ENCODE data around the gene CHRNG. TPM values are rescaled to one million over a fixed set of nuclear protein-coding genes. Genes with fewer than 3 reads are reported as not detected.

Gene CHRNG
- polyA plus RNA-seq, 1 donor from 2014 or later = not detected

- Histone ChIP-seq H3K9ac (ENCODE audit: low read length) (no peak overlapping the region), H3K4me2 (ENCODE audit: low read length) (no peak overlapping the region), H3K9me2 (ENCODE audit: insufficient read depth, low read length) (no peaks in the 10 kb centered on the region), H3K9me3 (ENCODE audit: low read length) (no peaks in the 10 kb centered on the region), H3F3A (ENCODE audit: insufficient read depth, low read length, poor library complexity, severe bottlenecking) (no peaks in the 10 kb centered on the region), H3K4me3 (ENCODE audit: low read length) (no peak overlapping the region), H3K79me2 (replicated peaks; ENCODE audit: insufficient read depth, low read length) (peaks cover 12% of the 10 kb centered on the region), H2AFZ (ENCODE audit: low read depth, low read length) (no peak overlapping the region), H3K27ac (ENCODE audit: low read length) (no peak overlapping the region), H3K36me3 (ENCODE audit: insufficient read depth, low read length) (peaks cover 16% of the 10 kb centered on the region), H3K27me3 (ENCODE audit: insufficient read depth, low read depth, low read length) (no peaks in the 10 kb centered on the region), H4K20me1 (ENCODE audit: insufficient read depth) (no peaks in the 10 kb centered on the region)
- TF ChIP-seq, protein P1, sequence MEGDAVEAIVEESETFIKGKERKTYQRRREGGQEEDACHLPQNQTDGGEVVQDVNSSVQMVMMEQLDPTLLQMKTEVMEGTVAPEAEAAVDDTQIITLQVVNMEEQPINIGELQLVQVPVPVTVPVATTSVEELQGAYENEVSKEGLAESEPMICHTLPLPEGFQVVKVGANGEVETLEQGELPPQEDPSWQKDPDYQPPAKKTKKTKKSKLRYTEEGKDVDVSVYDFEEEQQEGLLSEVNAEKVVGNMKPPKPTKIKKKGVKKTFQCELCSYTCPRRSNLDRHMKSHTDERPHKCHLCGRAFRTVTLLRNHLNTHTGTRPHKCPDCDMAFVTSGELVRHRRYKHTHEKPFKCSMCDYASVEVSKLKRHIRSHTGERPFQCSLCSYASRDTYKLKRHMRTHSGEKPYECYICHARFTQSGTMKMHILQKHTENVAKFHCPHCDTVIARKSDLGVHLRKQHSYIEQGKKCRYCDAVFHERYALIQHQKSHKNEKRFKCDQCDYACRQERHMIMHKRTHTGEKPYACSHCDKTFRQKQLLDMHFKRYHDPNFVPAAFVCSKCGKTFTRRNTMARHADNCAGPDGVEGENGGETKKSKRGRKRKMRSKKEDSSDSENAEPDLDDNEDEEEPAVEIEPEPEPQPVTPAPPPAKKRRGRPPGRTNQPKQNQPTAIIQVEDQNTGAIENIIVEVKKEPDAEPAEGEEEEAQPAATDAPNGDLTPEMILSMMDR (IDR thresholded peaks at IDR 0.05; ENCODE audit: poor library complexity, severe bottlenecking) = no peak
- TF ChIP-seq EP300 (conservative IDR thresholded peaks at IDR 0.05; ENCODE audit: poor library complexity, severe bottlenecking) = no peak
- TF ChIP-seq MXI1 (conservative IDR thresholded peaks at IDR 0.05; ENCODE audit: poor library complexity, severe bottlenecking) = no peak
- no peak for TF ChIP-seq EZH2 (IDR thresholded peaks at IDR 0.05; ENCODE audit: borderline replicate concordance, insufficient read depth, low read length, poor library complexity, severe bottlenecking)
- no peak for TF ChIP-seq SMC3 (conservative IDR thresholded peaks at IDR 0.05; ENCODE audit: poor library complexity)
- no peak for TF ChIP-seq POLR2AphosphoS5 (IDR thresholded peaks at IDR 0.05)
- TF ChIP-seq REST (IDR thresholded peaks at IDR 0.05; ENCODE audit: borderline replicate concordance) = no peak
- TF ChIP-seq RAD21 (conservative IDR thresholded peaks at IDR 0.05) = no peak
These were observed 3.4 kb downstream of the CHRNG start for GRCh38 chr2:232542715-232543467.

DNA sequence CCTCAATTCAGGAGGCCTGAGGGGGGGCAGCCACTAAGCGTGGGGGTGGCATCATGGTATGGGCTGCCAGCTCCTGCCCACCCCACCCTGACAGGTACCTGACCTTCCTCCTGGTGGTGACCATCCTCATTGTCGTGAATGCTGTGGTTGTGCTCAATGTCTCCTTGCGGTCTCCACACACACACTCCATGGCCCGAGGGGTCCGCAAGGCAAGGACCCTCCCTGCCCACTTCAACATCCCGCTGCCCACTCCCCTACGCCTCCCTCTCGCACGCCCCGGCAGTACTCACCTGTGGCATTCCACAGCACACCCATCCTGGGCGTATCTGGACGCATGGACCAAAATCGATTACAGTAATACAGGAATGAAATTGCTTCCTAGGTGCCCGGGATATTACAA is 4.0 kb downstream of the CHRNG start:
- no peaks in the 10 kb centered on the region for H3K27me3 ChIP-seq (ENCODE audit: insufficient read depth, low read depth, low read length)
- TF ChIP-seq REST (IDR thresholded peaks at IDR 0.05; ENCODE audit: borderline replicate concordance) (no peak), SMC3 (conservative IDR thresholded peaks at IDR 0.05; ENCODE audit: poor library complexity) (no peak), POLR2AphosphoS5 (IDR thresholded peaks at IDR 0.05) (no peak), RAD21 (conservative IDR thresholded peaks at IDR 0.05) (no peak), EZH2 (IDR thresholded peaks at IDR 0.05; ENCODE audit: borderline replicate concordance, insufficient read depth, low read length, poor library complexity, severe bottlenecking) (no peak)
- TF ChIP-seq, protein P1 (IDR thresholded peaks at IDR 0.05; ENCODE audit: poor library complexity, severe bottlenecking) = no peak
- H4K20me1 ChIP-seq (ENCODE audit: insufficient read depth) = no peaks in the 10 kb centered on the region
- no peak overlapping the region for H3K4me2 ChIP-seq (ENCODE audit: low read length)
- peaks cover 14% of the 10 kb centered on the region for H3K79me2 ChIP-seq (replicated peaks; ENCODE audit: insufficient read depth, low read length)
- no peak overlapping the region for H3K4me3 ChIP-seq (ENCODE audit: low read length)
- no peaks in the 10 kb centered on the region for H3K9me3 ChIP-seq (ENCODE audit: low read length)
- H3K9me2 ChIP-seq (ENCODE audit: insufficient read depth, low read length) = no peaks in the 10 kb centered on the region
- no peak overlapping the region for H2AFZ ChIP-seq (ENCODE audit: low read depth, low read length)
- H3K27ac ChIP-seq (ENCODE audit: low read length) = no peak overlapping the region
- H3K9ac ChIP-seq (ENCODE audit: low read length) = no peak overlapping the region
- H3K36me3 ChIP-seq (ENCODE audit: insufficient read depth, low read length) = peaks cover 16% of the 10 kb centered on the region
- no peaks in the 10 kb centered on the region for H3F3A ChIP-seq (ENCODE audit: insufficient read depth, low read length, poor library complexity, severe bottlenecking)

Measured in neural cell (in vitro differentiated cells).